GM19035 (cell line): ENCODE data around the gene TRMT2A.

Experiments used
- ATAC-seq: cut with Tn5 transposase; IDR thresholded peaks from one replicate; pipeline ENCODE4 v1.9.1; 2021; ENCODE audit not compliant: unreplicated experiment

TRMT2A gene

DNA sequence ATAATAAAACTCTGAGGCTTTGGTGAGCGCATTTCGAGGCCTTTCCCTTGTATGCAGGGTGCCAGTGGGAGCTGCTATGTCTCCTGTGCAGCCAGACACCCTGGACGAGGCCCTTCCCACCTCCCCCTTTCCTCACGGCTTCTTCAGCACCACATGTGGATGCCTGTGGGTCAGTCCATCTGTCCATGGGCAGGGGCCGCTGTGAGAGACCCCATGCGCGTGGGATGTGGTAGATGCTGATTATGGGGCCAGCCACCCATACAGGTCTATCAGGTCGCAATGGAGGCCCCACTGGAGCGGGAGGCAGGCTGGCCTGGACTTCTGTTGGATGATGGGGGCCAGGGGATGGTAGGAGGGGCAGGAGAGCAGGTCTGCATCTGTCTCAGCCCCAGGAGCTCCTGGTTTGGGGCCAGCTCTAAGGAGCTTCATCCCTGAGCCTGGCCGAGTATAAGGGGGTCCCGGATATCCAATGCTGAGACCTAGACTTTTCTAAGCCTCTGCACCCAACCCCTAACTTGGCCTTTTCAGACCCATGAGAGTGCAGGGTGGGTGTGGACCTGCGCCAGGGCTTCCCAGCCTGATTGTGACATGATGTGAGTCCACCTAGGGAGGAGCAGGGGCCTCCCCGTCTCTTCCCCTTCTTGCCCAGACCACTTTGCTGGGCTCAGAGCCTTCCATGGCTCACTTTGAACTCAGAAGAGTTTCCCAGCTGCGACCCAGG is 51.0 kb downstream of the TRMT2A start:
- no peak for ATAC-seq

DNA sequence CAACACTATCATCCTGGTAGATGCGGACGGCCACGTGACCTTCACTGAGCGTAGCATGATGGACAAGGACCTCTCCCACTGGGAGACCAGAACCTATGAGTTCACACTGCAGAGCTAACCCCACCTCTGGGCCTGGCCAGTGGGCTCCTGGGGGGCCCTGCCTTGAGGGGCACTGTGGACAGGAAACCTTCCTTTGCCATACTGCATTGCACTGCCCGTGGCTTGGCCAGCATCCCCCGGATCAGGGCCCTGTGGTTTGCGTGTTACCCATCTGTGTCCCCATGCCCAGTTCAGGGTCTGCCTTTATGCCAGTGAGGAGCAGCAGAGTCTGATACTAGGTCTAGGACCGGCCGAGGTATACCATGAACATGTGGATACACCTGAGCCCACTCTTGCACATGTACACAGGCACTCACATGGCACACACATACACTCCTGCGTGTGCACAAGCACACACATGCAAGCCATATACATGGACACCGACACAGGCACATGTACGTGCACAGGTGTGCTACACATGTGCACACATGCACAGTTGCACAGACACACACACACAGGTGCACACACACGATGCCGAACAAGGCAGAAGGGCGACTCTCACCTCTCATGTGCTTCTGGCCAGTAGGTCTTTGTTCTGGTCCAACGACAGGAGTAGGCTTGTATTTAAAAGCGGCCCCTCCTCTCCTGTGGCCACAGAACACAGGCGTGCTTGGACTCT is 52.3 kb downstream of the TRMT2A start:
- no peak for ATAC-seq

DNA sequence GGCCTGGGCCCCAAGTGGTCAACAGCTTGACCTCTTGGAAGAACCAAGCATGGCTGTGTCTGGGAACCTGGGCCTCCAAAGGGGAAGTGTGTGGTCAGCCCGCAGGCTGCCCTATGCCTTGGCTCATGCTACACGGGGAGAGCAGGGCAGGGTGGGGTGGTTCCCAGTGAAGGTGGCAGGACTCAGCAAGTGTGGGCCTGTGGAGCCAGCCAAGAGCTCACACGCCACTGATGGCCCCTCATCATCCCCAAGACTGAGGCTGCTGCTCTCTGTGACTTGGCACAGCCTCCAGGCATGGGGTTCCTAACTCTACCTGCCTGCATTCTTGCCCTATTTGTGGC is 52.9 kb downstream of the TRMT2A start:
- no peak for ATAC-seq

DNA sequence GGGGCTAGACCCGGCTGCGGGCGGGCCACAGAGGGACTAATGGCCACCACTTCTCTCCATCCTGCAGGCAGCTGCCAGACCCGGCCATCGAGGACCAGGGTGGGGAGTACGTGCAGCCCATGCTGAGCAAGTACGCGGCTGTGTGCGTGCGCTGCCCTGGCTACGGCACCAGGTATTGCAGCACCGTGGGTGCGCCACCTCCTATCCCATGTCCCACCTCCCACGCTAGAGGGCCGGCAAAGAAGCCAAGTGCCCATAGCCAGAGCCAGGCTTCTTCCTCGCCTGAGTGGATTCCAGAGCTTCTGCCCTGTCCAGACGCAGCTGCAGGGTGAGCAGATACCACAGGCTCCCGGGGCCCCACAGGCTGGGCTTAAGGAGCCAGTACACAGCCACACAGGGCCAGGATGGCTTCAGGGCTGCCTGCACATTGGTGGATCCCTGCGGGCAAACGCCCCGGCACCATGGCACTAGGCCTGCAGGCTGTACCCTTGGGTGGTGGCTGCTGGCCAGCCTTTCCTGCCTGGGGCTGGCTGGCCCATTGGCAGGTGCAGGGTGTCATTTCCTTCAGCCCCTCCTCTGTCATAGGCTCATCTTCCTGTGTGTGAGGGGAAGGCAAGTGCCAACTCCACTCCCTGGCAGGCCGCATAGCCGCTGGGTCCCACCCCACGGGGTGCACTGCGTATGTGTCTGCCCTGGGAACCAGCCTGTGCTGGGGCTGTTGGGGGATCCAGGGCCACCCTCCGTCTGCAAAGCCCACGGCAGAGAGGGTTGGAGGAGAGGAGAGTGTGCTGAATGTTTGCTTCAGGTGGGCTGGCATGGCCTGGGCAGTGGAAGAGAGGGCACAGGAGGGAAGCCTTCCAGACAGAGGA is 53.5 kb downstream of the TRMT2A start:
- no peak for ATAC-seq

DNA sequence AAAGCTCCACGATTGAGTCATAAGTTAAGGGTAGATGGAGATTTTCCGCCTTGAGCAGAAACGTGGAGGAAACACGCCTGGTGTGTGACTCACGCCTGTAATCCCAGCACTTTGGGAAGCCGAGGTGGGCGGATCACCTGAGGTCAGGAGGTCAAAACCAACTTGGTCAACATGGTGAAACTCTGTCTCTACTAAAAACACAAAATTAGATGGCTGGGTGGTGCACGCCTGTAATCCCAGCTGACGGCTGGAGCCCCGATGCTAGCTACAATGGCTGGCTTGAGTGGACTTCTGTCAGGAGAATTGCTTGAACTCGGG is 54.3 kb downstream of the TRMT2A start:
- ATAC-seq: no peak

- no peak for ATAC-seq
Observed at GRCh38 chr22:20062043-20062765, 54.8 kb downstream of the TRMT2A start.
